ENCODE data around the gene OR5AR1. TPM values are rescaled to one million over a fixed set of nuclear protein-coding genes. Genes with fewer than 3 reads are reported as not detected.

The OR5AR1 gene
- total RNA-seq, 1 experiment from 2014 or later = not detected

- TF ChIP-seq TCF7L2 (IDR thresholded peaks at IDR 0.05; ENCODE audit: low read depth, low read length) (no peak), SIN3A (IDR thresholded peaks at IDR 0.05; ENCODE audit: borderline replicate concordance, insufficient read depth, low read depth, low read length) (no peak), POLR2AphosphoS5 (IDR thresholded peaks at IDR 0.05; ENCODE audit: low read depth, low read length) (no peak), CTCF (IDR thresholded peaks at IDR 0.05) (no peak)
- Histone ChIP-seq H3K36me3 (ENCODE audit: control insufficient read depth, insufficient read depth, low read length) (no peaks in the 10 kb centered on the region), H3K27me3 (ENCODE audit: control insufficient read depth, insufficient read depth, low read length) (no peaks in the 10 kb centered on the region), H3K27ac (ENCODE audit: low read length) (no peak overlapping the region), H3K4me1 (ENCODE audit: control insufficient read depth, insufficient read depth, low read length) (no peaks in the 10 kb centered on the region), H3K9me3 (ENCODE audit: control insufficient read depth, insufficient read depth, low read depth, low read length) (no peaks in the 10 kb centered on the region), H3K4me3 (ENCODE audit: low read depth in 2 of 2, low read length in 2 of 2) (no peak overlapping the region)
- in situ Hi-C loops (cut with HindIII; ENCODE audit: low pct_unique_long_range_greater_than_20kb, low sequenced_read_pairs) = no loop called here
- intact Hi-C loops (cut with micrococcal nuclease; ENCODE audit: unreplicated experiment) = no loop called here
- ChIA-PET POLR2A (no interaction called here), CTCF (no interaction called here)
- ATAC-seq = no peak
- DNase-seq (ENCODE audit: low read depth, low spot score) = no peak
- BruUV-seq (replicated peaks) = no TSS peak
These were observed 36.9 kb downstream of the OR5AR1 start for GRCh38 chr11:56700242-56700913.

- Histone ChIP-seq H3K4me1 (ENCODE audit: control insufficient read depth, insufficient read depth, low read length) (no peaks in the 10 kb centered on the region), H3K27me3 (ENCODE audit: control insufficient read depth, insufficient read depth, low read length) (no peaks in the 10 kb centered on the region), H3K27ac (ENCODE audit: low read length) (no peak overlapping the region), H3K9me3 (ENCODE audit: control insufficient read depth, insufficient read depth, low read depth, low read length) (no peaks in the 10 kb centered on the region), H3K36me3 (ENCODE audit: control insufficient read depth, insufficient read depth, low read length) (no peaks in the 10 kb centered on the region), H3K4me3 (ENCODE audit: low read depth in 2 of 2, low read length in 2 of 2) (no peak overlapping the region)
- in situ Hi-C loops (cut with HindIII; ENCODE audit: low pct_unique_long_range_greater_than_20kb, low sequenced_read_pairs) = no loop called here
- ATAC-seq = no peak
- ChIA-PET CTCF (no interaction called here), POLR2A (no interaction called here)
- BruUV-seq (replicated peaks) = no TSS peak
- no peak for DNase-seq (ENCODE audit: low read depth, low spot score)
- TF ChIP-seq REST (IDR thresholded peaks at IDR 0.05; ENCODE audit: insufficient read depth in 1 of 2, low read depth in 2 of 2, low read length in 1 of 2) (no peak), TCF7L2 (IDR thresholded peaks at IDR 0.05; ENCODE audit: low read depth, low read length) (no peak), CTCF (IDR thresholded peaks at IDR 0.05) (no peak), SIN3A (IDR thresholded peaks at IDR 0.05; ENCODE audit: borderline replicate concordance, insufficient read depth, low read depth, low read length) (no peak), POLR2AphosphoS5 (IDR thresholded peaks at IDR 0.05; ENCODE audit: low read depth, low read length) (no peak)
- intact Hi-C loops (cut with micrococcal nuclease; ENCODE audit: unreplicated experiment) = no loop called here
These were observed 37.5 kb downstream of the OR5AR1 start for GRCh38 chr11:56700914-56701485.

Data from Panc1 (cell line).